ENCODE measurements around the gene DNM1. TPM values are rescaled to one million over a fixed set of nuclear protein-coding genes. Genes with fewer than 3 reads are reported as not detected.

Gene DNM1
- total and polyA plus RNA-seq, 10 of the 15 experiments (the other 5 are each of a cell fraction or from before 2014, with no cell fraction given), result 0.06 to 0.67 (median 0.19) TPM; not detected in 3

GRCh38 chr9:128191406-128192046 lies 11.7 kb upstream of the DNM1 start, which contains the start of gene CIZ1 (continued):
- no peak for TF ChIP-seq ZBTB11 (CRISPR knock-in tag; IDR thresholded peaks at IDR 0.05)
- 0 out of 2 replicates have a peak, but pooled peaks have one; percentile 22 for TF ChIP-seq SPI1 (IDR thresholded peaks at IDR 0.05; ENCODE audit: borderline replicate concordance, insufficient read depth, low read depth, low read length)
- TF ChIP-seq ZBED1 (IDR thresholded peaks at IDR 0.05; ENCODE audit: borderline replicate concordance), result no peak
- no peak for TF ChIP-seq KAT2A (conservative IDR thresholded peaks at IDR 0.05; ENCODE audit: control insufficient read depth, low read depth, low read length)
- TF ChIP-seq TCF12 (IDR thresholded peaks at IDR 0.05; ENCODE audit: low read depth, low read length), result no peak
- peak; percentile 70 for TF ChIP-seq EED (IDR thresholded peaks at IDR 0.05; ENCODE audit: low read depth)
- 0 out of 2 replicates have a peak, but pooled peaks have one; percentile 32 for TF ChIP-seq MEF2A (IDR thresholded peaks at IDR 0.05; ENCODE audit: insufficient read depth, low read depth, low read length)
- no peak for TF ChIP-seq PRDM15 (CRISPR knock-in tag; IDR thresholded peaks at IDR 0.05)
- TF ChIP-seq ASH2L (IDR thresholded peaks at IDR 0.05; ENCODE audit: borderline replicate concordance, low read depth), result no peak
- peak; percentile 69; the same call in 1 of the 2 replicates for TF ChIP-seq ZNF207 (IDR thresholded peaks at IDR 0.05; ENCODE audit: borderline replicate concordance)
- peak; percentile 54 for TF ChIP-seq NR2C1 (IDR thresholded peaks at IDR 0.05)
- TF ChIP-seq EZH2 (IDR thresholded peaks at IDR 0.05; ENCODE audit: borderline replicate concordance, control insufficient read depth, low read depth, low read length), result no peak
- peak; percentile 95 for TF ChIP-seq RB1 (IDR thresholded peaks at IDR 0.05; ENCODE audit: borderline replicate concordance)
- TF ChIP-seq ZBTB4 (CRISPR knock-in tag; IDR thresholded peaks at IDR 0.05), result no peak
- TF ChIP-seq BCL3 (IDR thresholded peaks at IDR 0.05; ENCODE audit: borderline replicate concordance, insufficient read depth, low read depth, low read length, poor library complexity, severe bottlenecking), result peak; percentile 73
